NCI-H1930 (cell line): ENCODE measurements around the gene GPC5.

Experiments used
- DNase-seq, 2 experiments: peaks; one replicate each; lab custom pipeline; 2025; lab: John Stamatoyannopoulos, UW

Gene GPC5

GRCh38 chr13:91592056-91593014, 193.9 kb downstream of the GPC5 start:
- DNase-seq, result no peak

GRCh38 chr13:91593456-91593855, 195.0 kb downstream of the GPC5 start:
- no peak for DNase-seq

GRCh38 chr13:91594061-91594460, 195.6 kb downstream of the GPC5 start:
- DNase-seq, result no peak

GRCh38 chr13:91595677-91596076, 197.3 kb downstream of the GPC5 start:
- no peak for DNase-seq

- no peak for DNase-seq
These were observed 198.4 kb downstream of the GPC5 start for GRCh38 chr13:91596842-91597241.

- no peak for DNase-seq
These were observed 200.2 kb downstream of the GPC5 start for GRCh38 chr13:91598655-91599054.

GRCh38 chr13:91601273-91601672, 202.9 kb downstream of the GPC5 start:
- DNase-seq, result no peak

GRCh38 chr13:91601807-91602206, 203.4 kb downstream of the GPC5 start:
- no peak for DNase-seq

- no peak for DNase-seq
These were observed 210.9 kb downstream of the GPC5 start for GRCh38 chr13:91609353-91609752.

- DNase-seq, result no peak
These were observed 219.9 kb downstream of the GPC5 start for GRCh38 chr13:91618315-91618714.

GRCh38 chr13:91620670-91621141, 222.3 kb downstream of the GPC5 start:
- no peak for DNase-seq

GRCh38 chr13:91621161-91621560, 222.7 kb downstream of the GPC5 start:
- no peak for DNase-seq

GRCh38 chr13:91621963-91622362, 223.5 kb downstream of the GPC5 start:
- DNase-seq, result no peak

- no peak for DNase-seq
These were observed 224.5 kb downstream of the GPC5 start for GRCh38 chr13:91622778-91623550.

- DNase-seq, result no peak
These were observed 229.7 kb downstream of the GPC5 start for GRCh38 chr13:91627952-91628739.

- no peak for DNase-seq
These were observed 232.5 kb downstream of the GPC5 start for GRCh38 chr13:91630946-91631345.

GRCh38 chr13:91632086-91632485, 233.7 kb downstream of the GPC5 start:
- no peak for DNase-seq

- DNase-seq, result no peak
These were observed 240.9 kb downstream of the GPC5 start for GRCh38 chr13:91639330-91639729.

- DNase-seq, result no peak
These were observed 245.0 kb downstream of the GPC5 start for GRCh38 chr13:91643394-91643793.

GRCh38 chr13:91644806-91645205, 246.4 kb downstream of the GPC5 start:
- no peak for DNase-seq

GRCh38 chr13:91647361-91647990, 249.1 kb downstream of the GPC5 start:
- peak in 1 of 2 experiments; percentile 6 for DNase-seq

GRCh38 chr13:91648012-91648411, 249.6 kb downstream of the GPC5 start:
- no peak for DNase-seq
